ENCODE results near the gene VAT1L.
A peak's percentile ranks its signal among the peaks of the same experiment; 100 is the strongest.

VAT1L gene

DNA sequence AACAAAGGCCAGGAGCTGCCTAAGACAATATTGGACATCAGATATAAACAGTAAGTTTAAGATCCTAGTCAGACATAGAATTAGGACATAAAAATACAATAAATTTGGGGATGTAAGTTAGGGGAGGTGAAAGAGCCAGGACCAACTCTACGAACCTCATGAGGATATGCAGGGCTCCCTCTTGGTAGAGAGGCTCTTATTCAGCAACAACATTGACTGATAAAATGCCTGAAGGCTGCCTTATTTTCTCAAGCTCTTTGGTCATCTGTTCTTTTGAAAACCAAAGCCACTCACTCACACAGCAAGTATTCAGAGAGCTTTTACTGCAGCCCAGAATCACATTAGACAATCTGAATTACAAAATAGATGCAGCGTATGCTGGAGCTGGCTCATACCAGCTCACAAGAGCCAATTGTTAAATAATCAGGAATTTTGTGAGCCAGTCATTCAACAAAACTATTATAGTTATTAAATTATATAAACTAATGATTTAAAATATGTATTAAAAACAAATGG is 125.4 kb downstream of the VAT1L start:
- H3K4me3 ChIP-seq (replicated peaks; ENCODE audit: low read depth, low read length), result no peak overlapping the region
- no peak for DNase-seq (ENCODE audit: low read depth)
- TF ChIP-seq, protein P1, sequence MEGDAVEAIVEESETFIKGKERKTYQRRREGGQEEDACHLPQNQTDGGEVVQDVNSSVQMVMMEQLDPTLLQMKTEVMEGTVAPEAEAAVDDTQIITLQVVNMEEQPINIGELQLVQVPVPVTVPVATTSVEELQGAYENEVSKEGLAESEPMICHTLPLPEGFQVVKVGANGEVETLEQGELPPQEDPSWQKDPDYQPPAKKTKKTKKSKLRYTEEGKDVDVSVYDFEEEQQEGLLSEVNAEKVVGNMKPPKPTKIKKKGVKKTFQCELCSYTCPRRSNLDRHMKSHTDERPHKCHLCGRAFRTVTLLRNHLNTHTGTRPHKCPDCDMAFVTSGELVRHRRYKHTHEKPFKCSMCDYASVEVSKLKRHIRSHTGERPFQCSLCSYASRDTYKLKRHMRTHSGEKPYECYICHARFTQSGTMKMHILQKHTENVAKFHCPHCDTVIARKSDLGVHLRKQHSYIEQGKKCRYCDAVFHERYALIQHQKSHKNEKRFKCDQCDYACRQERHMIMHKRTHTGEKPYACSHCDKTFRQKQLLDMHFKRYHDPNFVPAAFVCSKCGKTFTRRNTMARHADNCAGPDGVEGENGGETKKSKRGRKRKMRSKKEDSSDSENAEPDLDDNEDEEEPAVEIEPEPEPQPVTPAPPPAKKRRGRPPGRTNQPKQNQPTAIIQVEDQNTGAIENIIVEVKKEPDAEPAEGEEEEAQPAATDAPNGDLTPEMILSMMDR (IDR thresholded peaks at IDR 0.05; ENCODE audit: low read length, missing control alignments), result no peak

DNA sequence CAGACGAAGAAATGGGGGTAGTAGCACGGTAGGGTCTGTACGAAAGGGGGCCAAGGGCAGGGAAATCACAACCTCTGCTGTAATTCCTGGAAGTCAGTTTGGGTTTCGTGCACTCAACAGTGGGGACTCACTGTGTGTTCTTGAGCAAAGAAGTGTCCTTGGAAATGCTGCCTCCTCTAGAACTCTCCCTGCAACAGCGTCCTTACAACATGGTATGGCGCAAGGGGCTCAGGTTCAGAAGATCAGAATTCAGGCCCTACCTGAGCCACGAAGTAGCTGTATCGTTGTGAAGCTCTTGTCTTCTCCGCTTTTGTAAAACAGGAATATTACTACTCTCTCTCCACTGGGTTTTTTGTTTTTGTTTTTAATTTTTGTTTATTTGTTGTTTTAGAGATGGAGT is 127.7 kb downstream of the VAT1L start:
- DNase-seq (ENCODE audit: low read depth), result no peak

DNA sequence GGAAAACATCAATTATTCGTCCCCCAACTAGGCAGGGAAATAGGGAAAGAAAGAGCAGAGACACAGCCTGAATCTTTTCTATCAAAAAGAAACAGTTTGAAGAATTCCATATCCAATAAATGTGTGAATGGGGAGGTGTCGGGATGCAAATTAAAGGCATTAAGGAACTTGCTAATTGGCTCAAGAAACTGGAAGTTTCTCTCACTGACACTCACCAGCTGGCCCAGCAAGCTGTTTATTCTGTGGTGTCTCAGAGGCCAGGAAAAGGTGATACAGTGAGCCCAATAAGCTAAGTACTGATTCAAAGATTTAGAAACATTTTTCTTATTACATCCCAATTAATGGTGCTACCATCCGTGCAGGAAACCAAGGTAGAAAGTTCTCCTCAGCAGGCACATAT is 129.6 kb downstream of the VAT1L start:
- DNase-seq (ENCODE audit: low read depth), result no peak
- TF ChIP-seq, protein P1 (IDR thresholded peaks at IDR 0.05; ENCODE audit: low read length, missing control alignments), result no peak
- no peak overlapping the region for H3K4me3 ChIP-seq (replicated peaks; ENCODE audit: low read depth, low read length)

More for the DNA sequence above, 127.7 kb downstream of the VAT1L start:
- TF ChIP-seq, protein P1 (IDR thresholded peaks at IDR 0.05; ENCODE audit: low read length, missing control alignments), result no peak
- H3K4me3 ChIP-seq (replicated peaks; ENCODE audit: low read depth, low read length), result no peak overlapping the region

DNA sequence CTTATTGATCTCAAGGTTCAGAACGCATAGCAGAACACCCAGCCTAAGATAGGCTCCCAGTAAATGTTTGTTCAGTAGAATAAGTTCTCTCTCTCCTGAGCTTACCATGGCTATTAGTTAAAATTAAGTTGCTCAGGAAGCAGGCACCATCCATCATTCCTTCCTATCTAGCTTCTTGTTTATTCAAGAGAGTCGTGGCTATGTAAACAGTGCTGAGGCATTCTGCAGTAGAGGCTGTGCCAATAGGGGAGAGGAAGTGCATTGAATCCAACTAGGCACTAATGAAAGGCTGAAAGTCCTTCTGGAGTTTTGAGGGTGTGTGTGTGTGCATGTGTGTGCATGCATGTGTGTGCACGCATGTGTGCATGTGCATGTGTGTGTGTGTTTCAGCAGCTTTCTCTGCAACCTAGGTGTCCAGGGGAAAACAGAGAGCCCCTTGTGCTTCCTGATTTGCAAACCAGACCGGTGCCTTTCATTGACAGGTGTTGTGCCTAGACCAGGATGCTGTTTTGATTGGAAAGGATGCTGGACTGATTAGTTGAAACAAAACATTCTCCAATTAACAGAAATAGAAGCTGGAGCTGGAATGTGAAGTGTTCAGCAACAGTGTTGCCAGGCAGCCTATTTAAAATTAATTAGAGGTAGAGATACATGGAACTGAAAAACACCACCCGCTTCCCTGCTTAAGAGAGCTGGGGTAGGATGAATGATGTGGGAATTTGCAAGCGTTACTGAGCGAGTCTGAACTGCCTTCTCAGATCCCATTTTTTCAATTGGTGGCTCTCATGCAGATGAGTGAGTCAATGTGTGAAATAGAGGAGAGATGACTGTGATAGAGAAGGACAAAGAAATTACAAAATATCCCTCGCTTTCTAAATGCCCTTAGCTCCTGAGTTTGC is 130.7 kb downstream of the VAT1L start:
- DNase-seq (ENCODE audit: low read depth), result peak; percentile 46
- H3K4me3 ChIP-seq (replicated peaks; ENCODE audit: low read depth, low read length), result no peak overlapping the region
- TF ChIP-seq, protein P1 (IDR thresholded peaks at IDR 0.05; ENCODE audit: low read length, missing control alignments), result no peak

DNA sequence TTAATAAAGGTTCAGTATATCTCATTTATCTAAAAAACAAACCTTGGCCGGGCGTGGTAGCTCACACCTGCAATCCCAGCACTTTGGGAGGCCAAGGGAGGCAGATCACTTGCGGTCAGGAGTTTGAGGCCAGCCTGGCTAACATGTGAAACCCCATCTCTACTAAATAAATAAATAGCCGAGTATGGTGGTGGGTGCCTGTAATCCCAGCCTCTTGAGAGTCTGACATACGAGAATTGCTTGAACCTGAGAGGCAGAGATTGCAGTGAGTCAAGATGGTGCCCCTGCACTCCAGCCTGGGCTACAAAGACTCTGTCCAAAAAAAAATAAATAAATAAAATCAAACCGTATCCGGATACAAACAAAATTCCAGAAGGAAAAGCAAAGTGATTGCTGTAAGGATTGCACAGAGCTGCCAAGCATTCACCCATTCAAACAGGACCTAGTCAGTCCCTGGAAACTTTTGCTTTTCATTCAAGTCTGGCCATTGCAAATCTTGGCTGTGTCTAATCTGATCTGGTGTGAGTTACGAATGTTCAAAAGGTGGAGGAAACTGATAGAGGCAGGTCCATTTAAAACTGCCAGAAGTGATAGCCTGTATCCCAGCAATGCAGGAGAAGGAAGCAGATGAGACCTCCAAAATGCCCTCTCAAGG is 131.5 kb downstream of the VAT1L start:
- TF ChIP-seq, protein P1 (IDR thresholded peaks at IDR 0.05; ENCODE audit: low read length, missing control alignments), result no peak
- DNase-seq (ENCODE audit: low read depth), result no peak
- H3K4me3 ChIP-seq (replicated peaks; ENCODE audit: low read depth, low read length), result no peak overlapping the region

DNA sequence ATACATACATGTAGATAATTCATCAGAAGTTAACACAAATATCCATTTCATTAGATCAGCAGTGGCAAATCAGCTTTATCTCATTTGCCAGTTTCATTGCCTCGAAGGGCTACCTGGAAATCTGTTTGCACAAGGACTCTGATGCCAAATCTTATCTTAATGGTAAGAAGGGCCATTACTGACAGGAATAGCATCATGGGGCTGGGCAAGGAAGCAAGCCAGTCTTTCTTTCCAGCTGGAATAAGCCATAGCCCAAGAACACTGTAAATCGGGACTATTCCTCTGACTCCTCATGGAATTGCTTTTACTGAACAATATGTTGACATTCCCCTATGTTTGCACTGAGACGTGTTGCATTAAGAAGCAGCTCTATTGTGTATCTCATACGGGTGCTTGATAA is 132.6 kb downstream of the VAT1L start:
- no peak for DNase-seq (ENCODE audit: low read depth)
- TF ChIP-seq, protein P1 (IDR thresholded peaks at IDR 0.05; ENCODE audit: low read length, missing control alignments), result no peak
- no peak overlapping the region for H3K4me3 ChIP-seq (replicated peaks; ENCODE audit: low read depth, low read length)

Measured in fibroblast of pulmonary artery (primary cell).